Cardiac muscle cell (in vitro differentiated cells and primary cell): ENCODE measurements around the gene UNC93A. TPM values are rescaled to one million over a fixed set of nuclear protein-coding genes. Genes with fewer than 3 reads are reported as not detected.

Source experiments
- DNase-seq, 2 donors: peaks; one replicate each; pipeline versions ENCODE4 v3.0.0 to v3.0.0-alpha.2; 2010 to 2017; ENCODE audit warnings: low read depth in 1 of 2, low spot score in 1 of 2
- H3K27ac ChIP-seq: fragments of 200-600 bp; sonication (generic); 2 replicates; pipeline ENCODE4 v1.5.1; 2016
- H3K27me3 ChIP-seq: fragments of 200-600 bp; sonication (generic); 2 replicates; pipeline ENCODE4 v1.6.0; 2016; ENCODE audit warnings: control low read depth
- H3K36me3 ChIP-seq: fragments of 200-600 bp; sonication (generic); 2 replicates; pipeline ENCODE4 v1.5.1; 2016; ENCODE audit warnings: control low read depth
- H3K4me1 ChIP-seq: fragments of 200-600 bp; sonication (generic); 2 replicates; pipeline ENCODE4 v1.8.1; 2017; ENCODE audit warnings: low read depth, mild to moderate bottlenecking, mixed run types
- H3K4me3 ChIP-seq: fragments of 200-600 bp; sonication (generic); 2 replicates; pipeline ENCODE4 v1.5.1; 2016; ENCODE audit warnings: mild to moderate bottlenecking
- H3K9me3 ChIP-seq: fragments of 200-600 bp; sonication (generic); 2 replicates; pipeline ENCODE4 v1.5.1; 2017; ENCODE audit warnings: low read depth, mild to moderate bottlenecking, control low read depth
- polyA plus RNA-seq: library from polyadenylated mRNA; unstranded; fragments of >200 nt; fragmentation: Nextera tagmentation; extraction: Ambion mirVana; gene quantifications from 2 replicates; pipeline ENCODE4 v1.2.1, GENCODE V29; 2016
- total RNA-seq: library from RNA; depleted of rRNA; stranded (reverse); fragments of >200 nt; gene quantifications from 2 replicates; pipeline ENCODE4 v1.2.3, GENCODE V29; 2016
- TF ChIP-seq, protein P1 (sequence below): IDR thresholded peaks from 2 replicates; pipeline ENCODE4 v1.5.1; 2012; ENCODE audit warnings: low read depth, mild to moderate bottlenecking, low read length

UNC93A gene
- total and polyA plus RNA-seq, 2 experiments from 2014 or later: not detected

DNA sequence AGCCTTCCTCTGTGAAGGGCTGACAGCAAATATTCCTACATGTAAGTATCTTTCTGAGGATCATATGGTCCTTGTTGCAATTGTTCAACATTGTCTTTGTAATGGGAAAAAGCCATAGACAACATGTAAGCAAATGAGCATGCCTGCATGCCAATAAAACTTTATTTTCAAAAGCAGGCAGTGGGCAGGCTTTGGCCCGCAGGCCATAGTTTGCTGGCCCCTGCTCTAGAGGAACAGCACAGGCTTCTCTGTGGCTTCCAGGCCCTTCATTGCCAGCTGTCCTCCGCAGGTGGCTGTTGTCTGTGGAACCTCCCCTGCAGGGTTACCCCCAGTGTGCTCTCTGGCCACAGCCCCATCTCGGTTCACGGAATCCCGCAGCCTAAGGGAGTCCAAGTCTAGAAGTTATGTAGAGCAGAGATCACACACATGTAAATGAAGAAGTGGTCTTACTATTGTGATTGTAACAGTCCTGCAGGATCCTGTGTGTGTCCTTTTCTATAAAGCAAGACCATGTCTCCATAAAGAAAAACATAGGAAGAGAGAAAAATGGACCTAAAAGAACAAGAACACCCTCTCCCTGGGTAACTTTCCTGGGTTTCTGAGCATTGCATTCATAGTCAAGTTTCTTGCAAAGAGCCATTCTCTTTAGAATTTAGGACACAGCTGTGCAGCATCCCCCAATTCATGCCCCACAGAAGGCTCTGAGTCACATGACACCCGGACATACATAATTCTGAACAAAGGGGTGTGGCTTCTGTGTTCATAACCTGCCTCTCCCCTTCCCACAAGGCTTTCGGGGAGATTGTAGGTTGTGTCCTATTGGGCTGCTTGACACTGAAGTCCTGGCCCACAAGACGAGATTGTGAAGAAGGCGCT is 10.0 kb downstream of the UNC93A start:
- H3K4me3 ChIP-seq: no peak overlapping the region
- no peaks in the 10 kb centered on the region for H3K36me3 ChIP-seq
- no peaks in the 10 kb centered on the region for H3K27me3 ChIP-seq
- no peak for DNase-seq
- no peaks in the 10 kb centered on the region for H3K9me3 ChIP-seq
- no peaks in the 10 kb centered on the region for H3K4me1 ChIP-seq
- no peak overlapping the region for H3K27ac ChIP-seq
- TF ChIP-seq, protein P1, sequence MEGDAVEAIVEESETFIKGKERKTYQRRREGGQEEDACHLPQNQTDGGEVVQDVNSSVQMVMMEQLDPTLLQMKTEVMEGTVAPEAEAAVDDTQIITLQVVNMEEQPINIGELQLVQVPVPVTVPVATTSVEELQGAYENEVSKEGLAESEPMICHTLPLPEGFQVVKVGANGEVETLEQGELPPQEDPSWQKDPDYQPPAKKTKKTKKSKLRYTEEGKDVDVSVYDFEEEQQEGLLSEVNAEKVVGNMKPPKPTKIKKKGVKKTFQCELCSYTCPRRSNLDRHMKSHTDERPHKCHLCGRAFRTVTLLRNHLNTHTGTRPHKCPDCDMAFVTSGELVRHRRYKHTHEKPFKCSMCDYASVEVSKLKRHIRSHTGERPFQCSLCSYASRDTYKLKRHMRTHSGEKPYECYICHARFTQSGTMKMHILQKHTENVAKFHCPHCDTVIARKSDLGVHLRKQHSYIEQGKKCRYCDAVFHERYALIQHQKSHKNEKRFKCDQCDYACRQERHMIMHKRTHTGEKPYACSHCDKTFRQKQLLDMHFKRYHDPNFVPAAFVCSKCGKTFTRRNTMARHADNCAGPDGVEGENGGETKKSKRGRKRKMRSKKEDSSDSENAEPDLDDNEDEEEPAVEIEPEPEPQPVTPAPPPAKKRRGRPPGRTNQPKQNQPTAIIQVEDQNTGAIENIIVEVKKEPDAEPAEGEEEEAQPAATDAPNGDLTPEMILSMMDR: no peak

DNA sequence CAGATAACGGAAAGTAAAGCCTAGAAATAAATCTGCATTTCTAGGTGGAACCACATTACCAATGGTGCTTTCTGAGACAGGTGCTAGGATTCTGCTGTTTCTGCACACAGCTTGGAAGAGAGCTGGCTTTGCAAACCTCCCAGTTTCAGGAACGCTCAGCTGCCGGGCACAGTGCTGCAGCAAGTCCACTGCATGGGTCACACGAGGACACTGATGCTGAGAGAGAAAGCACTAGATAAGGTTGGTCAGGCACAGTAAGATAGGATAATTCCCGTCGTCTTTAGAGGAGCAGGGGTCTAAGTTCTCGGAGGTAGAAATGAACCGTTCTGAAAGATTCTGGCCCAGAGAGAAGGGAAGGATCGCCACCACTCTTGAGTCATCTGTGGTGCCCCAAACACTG is 11.0 kb downstream of the UNC93A start:
- Histone ChIP-seq H3K27me3 (no peaks in the 10 kb centered on the region), H3K4me3 (no peak overlapping the region), H3K36me3 (no peaks in the 10 kb centered on the region), H3K4me1 (no peaks in the 10 kb centered on the region), H3K9me3 (no peaks in the 10 kb centered on the region), H3K27ac (no peak overlapping the region)
- TF ChIP-seq, protein P1: no peak
- DNase-seq: no peak

DNA sequence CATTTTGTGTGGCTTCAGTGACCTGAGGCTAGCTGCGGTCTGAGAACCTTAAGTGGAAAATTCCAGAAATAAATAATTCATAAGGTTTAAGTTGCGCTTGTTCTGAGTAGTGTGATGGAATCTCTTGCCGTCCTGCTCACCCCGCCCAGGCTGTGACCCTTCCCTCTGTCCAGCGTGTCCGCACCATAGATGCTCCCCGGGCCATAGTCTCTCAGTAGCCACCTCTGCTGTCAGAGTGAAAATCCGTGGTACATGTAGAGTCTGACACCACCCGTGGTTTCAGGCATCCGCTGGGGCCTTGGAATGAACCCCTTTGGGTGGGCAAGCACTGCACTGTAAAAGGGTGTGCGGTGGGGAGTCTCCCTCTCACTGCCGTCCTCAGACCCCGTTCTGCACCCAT is 11.7 kb downstream of the UNC93A start:
- Histone ChIP-seq H3K36me3 (no peaks in the 10 kb centered on the region), H3K4me3 (no peak overlapping the region), H3K27me3 (no peaks in the 10 kb centered on the region), H3K4me1 (no peaks in the 10 kb centered on the region), H3K9me3 (no peaks in the 10 kb centered on the region), H3K27ac (no peak overlapping the region)
- no peak for DNase-seq
- TF ChIP-seq, protein P1: no peak

DNA sequence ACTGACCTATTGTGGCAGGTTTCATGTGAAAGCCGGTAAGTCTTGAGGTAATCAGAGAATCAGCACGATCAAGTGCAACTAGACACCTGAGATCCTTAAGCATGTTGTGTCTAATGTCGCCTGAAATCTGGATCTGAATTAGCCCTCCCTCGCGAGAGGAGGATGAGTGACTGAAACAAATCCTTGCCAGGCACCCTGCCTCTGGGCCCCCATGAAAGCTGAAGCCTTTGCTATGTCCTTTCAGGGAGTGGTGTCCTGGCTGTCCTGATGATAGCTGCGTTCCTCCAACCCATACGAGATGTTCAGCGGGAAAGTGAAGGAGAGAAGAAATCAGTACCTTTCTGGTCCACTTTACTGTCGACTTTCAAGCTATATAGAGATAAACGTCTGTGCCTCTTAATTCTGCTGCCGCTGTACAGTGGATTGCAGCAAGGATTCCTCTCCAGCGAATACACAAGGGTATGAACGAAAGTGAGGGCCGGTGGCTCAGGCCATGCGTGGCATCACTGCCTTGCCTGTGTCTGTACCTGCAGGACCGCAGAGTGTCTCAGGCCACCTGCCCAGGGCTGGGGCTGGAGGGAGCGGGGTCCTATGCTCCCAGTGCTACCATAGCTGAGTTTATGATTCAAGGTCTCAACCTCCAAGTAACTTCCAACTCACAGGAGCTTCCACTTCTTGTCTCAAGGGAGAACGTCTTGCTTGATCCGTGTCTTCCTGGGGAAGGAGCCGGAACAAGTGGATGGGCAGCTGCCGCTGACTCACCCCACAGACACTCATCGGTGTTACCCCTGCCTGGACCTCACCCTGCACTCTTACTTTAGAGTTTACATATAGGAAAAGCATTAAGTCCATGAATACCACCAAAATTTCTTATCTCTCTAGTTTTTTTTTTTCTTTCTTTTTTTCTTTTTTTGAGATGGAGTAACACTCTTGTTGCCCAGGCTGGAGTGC is 12.8 kb downstream of the UNC93A start:
- no peaks in the 10 kb centered on the region for H3K36me3 ChIP-seq
- H3K4me3 ChIP-seq: no peak overlapping the region
- H3K9me3 ChIP-seq: no peaks in the 10 kb centered on the region
- H3K27ac ChIP-seq: no peak overlapping the region
- no peaks in the 10 kb centered on the region for H3K4me1 ChIP-seq
- H3K27me3 ChIP-seq: no peaks in the 10 kb centered on the region
- TF ChIP-seq, protein P1: no peak
- DNase-seq: no peak

DNA sequence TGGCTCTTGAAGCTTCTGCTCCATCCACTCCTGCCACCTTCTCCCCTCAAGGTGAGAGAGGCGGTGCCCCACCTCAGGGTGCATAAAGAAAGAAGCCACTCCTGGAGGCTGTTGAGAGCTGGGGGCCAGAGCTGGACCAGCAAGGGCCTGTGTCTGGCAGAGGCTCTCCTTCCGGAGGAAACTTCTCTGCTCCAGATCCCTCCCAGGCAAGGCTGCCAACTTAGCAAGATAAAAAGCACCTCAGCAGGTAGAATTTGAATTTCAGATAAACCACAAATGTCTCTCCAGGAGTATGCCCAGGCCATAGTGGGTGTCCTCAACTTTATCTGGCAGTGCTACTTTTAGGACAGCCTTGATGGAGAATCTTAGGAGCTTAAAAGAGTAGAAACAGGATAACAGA is 13.8 kb downstream of the UNC93A start:
- TF ChIP-seq, protein P1: no peak
- no peak for DNase-seq
- Histone ChIP-seq H3K27ac (no peak overlapping the region), H3K4me3 (no peak overlapping the region), H3K27me3 (no peaks in the 10 kb centered on the region), H3K36me3 (no peaks in the 10 kb centered on the region), H3K4me1 (no peaks in the 10 kb centered on the region), H3K9me3 (no peaks in the 10 kb centered on the region)
